Endothelial cell of umbilical vein (primary cell): Measurements from ENCODE around the gene S100P.

Experiments
- EZH2 ChIP-seq: IDR thresholded peaks from 2 replicates; pipeline ENCODE4 v1.6.1; 2012; ENCODE audit warnings: borderline replicate concordance, low read depth, mild to moderate bottlenecking, moderate library complexity, low read length, inconsistent platforms; ENCODE audit not compliant: severe bottlenecking
- FOS ChIP-seq: IDR thresholded peaks from 2 replicates; pipeline ENCODE4 v1.6.1; 2011; ENCODE audit warnings: mild to moderate bottlenecking, low read length, moderate library complexity, borderline replicate concordance; ENCODE audit not compliant: insufficient read depth
- TF ChIP-seq, protein P1 (sequence below), 2 donors: IDR thresholded peaks; 1 replicate in 1 of 2; 2 replicates in 1 of 2; pipeline ENCODE4 v1.5.1; 2011; ENCODE audit warnings: low read length in 2 of 2, mild to moderate bottlenecking in 2 of 2, moderate library complexity in 2 of 2, control low read depth in 1 of 2, inconsistent platforms in 1 of 2, low read depth in 1 of 2; ENCODE audit not compliant: insufficient read depth in 1 of 2; ENCODE audit errors: extremely low read depth in 1 of 2

GRCh38 chr4:6680372-6681034, 13.2 kb upstream of the S100P start:
- TF ChIP-seq, protein P1, sequence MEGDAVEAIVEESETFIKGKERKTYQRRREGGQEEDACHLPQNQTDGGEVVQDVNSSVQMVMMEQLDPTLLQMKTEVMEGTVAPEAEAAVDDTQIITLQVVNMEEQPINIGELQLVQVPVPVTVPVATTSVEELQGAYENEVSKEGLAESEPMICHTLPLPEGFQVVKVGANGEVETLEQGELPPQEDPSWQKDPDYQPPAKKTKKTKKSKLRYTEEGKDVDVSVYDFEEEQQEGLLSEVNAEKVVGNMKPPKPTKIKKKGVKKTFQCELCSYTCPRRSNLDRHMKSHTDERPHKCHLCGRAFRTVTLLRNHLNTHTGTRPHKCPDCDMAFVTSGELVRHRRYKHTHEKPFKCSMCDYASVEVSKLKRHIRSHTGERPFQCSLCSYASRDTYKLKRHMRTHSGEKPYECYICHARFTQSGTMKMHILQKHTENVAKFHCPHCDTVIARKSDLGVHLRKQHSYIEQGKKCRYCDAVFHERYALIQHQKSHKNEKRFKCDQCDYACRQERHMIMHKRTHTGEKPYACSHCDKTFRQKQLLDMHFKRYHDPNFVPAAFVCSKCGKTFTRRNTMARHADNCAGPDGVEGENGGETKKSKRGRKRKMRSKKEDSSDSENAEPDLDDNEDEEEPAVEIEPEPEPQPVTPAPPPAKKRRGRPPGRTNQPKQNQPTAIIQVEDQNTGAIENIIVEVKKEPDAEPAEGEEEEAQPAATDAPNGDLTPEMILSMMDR (IDR thresholded peaks at IDR 0.05; ENCODE audit: extremely low read depth in 1 of 2, insufficient read depth in 1 of 2, low read depth in 1 of 2, low read length in 2 of 2) = peak; percentile 16 to 33
- TF ChIP-seq EZH2 (no peak), FOS (no peak)
